ENCODE data around the gene SLC44A5.

Gene SLC44A5

DNA sequence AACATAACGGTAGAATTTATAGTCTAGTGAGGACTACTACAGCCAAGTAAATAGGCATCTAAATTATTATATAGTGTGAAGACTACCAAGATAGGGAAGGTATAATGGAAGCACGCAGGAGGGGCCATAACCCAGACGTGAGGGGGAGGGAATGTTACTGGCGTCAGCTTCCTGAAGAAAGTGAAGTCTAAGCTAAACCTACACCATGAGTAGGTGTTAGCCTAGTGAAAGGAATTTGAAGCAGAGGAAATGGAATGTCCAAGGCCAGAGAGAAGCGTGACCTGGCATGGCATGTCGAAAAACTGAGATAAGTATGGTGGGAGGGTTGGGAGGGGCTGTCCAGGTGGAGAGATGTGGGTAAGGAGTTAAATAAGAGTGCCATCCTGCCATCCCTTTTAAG is 140.5 kb downstream of the SLC44A5 start:
- Histone ChIP-seq H3K79me2 (ENCODE audit: insufficient read depth, low read length) (no peaks in the 10 kb centered on the region), H3K4me3 (ENCODE audit: low read length, poor library complexity, severe bottlenecking) (no peak overlapping the region), H3K36me3 (ENCODE audit: insufficient read depth, low read length) (no peaks in the 10 kb centered on the region), H3K4me1 (ENCODE audit: insufficient read depth, low read length, poor library complexity, severe bottlenecking) (no peaks in the 10 kb centered on the region), H3K4me2 (ENCODE audit: low read depth, low read length, poor library complexity, severe bottlenecking) (no peak overlapping the region), H3F3A (ENCODE audit: low read depth) (no peaks in the 10 kb centered on the region), H3K9me2 (replicated peaks; ENCODE audit: low read depth, low read length) (no peaks in the 10 kb centered on the region), H3K9ac (ENCODE audit: low read depth, low read length, poor library complexity, severe bottlenecking) (no peak overlapping the region), H4K20me1 (ENCODE audit: insufficient read depth, low read length, poor library complexity, severe bottlenecking) (no peaks in the 10 kb centered on the region), H3K9me3 (ENCODE audit: insufficient read depth, low read depth, low read length) (no peaks in the 10 kb centered on the region), H2AFZ (ENCODE audit: low read length) (no peak overlapping the region), H3K27me3 (ENCODE audit: insufficient read depth, low read length, poor library complexity, severe bottlenecking) (no peaks in the 10 kb centered on the region)
- TF ChIP-seq EZH2phosphoT487 (IDR thresholded peaks at IDR 0.05; ENCODE audit: borderline replicate concordance), result no peak
- TF ChIP-seq, protein P1, sequence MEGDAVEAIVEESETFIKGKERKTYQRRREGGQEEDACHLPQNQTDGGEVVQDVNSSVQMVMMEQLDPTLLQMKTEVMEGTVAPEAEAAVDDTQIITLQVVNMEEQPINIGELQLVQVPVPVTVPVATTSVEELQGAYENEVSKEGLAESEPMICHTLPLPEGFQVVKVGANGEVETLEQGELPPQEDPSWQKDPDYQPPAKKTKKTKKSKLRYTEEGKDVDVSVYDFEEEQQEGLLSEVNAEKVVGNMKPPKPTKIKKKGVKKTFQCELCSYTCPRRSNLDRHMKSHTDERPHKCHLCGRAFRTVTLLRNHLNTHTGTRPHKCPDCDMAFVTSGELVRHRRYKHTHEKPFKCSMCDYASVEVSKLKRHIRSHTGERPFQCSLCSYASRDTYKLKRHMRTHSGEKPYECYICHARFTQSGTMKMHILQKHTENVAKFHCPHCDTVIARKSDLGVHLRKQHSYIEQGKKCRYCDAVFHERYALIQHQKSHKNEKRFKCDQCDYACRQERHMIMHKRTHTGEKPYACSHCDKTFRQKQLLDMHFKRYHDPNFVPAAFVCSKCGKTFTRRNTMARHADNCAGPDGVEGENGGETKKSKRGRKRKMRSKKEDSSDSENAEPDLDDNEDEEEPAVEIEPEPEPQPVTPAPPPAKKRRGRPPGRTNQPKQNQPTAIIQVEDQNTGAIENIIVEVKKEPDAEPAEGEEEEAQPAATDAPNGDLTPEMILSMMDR (conservative IDR thresholded peaks at IDR 0.05; ENCODE audit: low read length), result no peak

DNA sequence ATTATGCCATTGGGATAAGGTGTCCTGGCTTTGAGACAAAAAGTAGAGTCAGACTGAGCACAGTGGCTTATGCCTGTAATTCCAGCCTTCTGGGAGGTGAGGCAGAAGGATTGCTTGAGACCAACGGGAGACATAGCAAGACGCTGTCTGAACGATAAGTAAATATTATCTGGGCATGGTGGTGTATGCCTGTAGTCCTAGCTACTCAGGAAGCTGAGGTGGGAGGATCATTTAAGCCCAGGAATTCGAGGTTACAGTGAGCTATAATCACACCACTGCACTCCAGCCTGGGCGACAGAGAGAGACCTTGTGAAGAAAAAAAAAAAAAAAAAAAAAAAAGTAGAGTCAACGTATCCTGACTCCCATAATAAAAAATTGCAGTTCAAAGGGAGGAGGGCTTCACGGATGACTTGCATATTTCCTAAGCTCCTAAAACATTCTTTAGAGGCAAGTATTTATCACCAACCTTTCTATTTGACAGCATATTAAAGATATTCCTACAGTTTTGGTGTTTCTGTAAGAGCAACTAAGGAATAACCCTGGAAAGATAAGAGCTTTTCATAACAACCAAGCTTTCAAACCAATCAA is 141.2 kb downstream of the SLC44A5 start:
- Histone ChIP-seq H3K9ac (ENCODE audit: low read depth, low read length, poor library complexity, severe bottlenecking) (no peak overlapping the region), H3K9me2 (replicated peaks; ENCODE audit: low read depth, low read length) (no peaks in the 10 kb centered on the region), H3K4me1 (ENCODE audit: insufficient read depth, low read length, poor library complexity, severe bottlenecking) (no peaks in the 10 kb centered on the region), H3K27me3 (ENCODE audit: insufficient read depth, low read length, poor library complexity, severe bottlenecking) (no peaks in the 10 kb centered on the region), H3K36me3 (ENCODE audit: insufficient read depth, low read length) (no peaks in the 10 kb centered on the region), H3F3A (ENCODE audit: low read depth) (no peaks in the 10 kb centered on the region), H3K4me2 (ENCODE audit: low read depth, low read length, poor library complexity, severe bottlenecking) (no peak overlapping the region), H2AFZ (ENCODE audit: low read length) (no peak overlapping the region), H3K79me2 (ENCODE audit: insufficient read depth, low read length) (no peaks in the 10 kb centered on the region), H3K4me3 (ENCODE audit: low read length, poor library complexity, severe bottlenecking) (no peak overlapping the region), H4K20me1 (ENCODE audit: insufficient read depth, low read length, poor library complexity, severe bottlenecking) (no peaks in the 10 kb centered on the region), H3K9me3 (ENCODE audit: insufficient read depth, low read depth, low read length) (no peaks in the 10 kb centered on the region)
- no peak for TF ChIP-seq EZH2phosphoT487 (IDR thresholded peaks at IDR 0.05; ENCODE audit: borderline replicate concordance)
- TF ChIP-seq, protein P1 (conservative IDR thresholded peaks at IDR 0.05; ENCODE audit: low read length), result no peak

DNA sequence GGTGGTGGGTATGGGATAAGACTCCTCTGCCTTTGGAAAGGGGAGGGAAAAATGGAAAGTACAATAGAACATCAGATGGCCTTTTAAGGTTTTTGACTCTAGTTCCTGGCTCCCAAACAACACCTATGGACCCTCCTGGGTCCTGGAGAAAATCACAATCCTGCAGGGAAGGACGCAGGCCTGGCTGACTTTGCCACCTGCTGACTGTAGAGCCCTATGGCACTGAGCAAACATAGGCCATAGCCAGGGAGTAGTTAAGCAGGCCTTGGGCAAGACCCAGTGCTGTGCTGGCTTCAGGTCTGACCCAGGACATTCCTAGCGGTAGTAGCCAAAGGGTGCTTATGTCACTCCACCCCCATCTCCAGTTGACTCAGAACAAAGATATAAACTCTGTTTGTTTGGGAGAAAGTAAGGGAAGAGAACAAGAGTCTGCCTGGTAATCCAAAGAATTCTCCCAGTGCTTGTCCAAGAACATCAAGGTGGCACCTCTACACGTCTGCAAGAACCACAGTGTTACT is 149.0 kb downstream of the SLC44A5 start:
- Histone ChIP-seq H3K36me3 (ENCODE audit: insufficient read depth, low read length) (no peaks in the 10 kb centered on the region), H3F3A (ENCODE audit: low read depth) (no peaks in the 10 kb centered on the region), H3K4me1 (ENCODE audit: insufficient read depth, low read length, poor library complexity, severe bottlenecking) (no peaks in the 10 kb centered on the region), H4K20me1 (ENCODE audit: insufficient read depth, low read length, poor library complexity, severe bottlenecking) (no peaks in the 10 kb centered on the region), H2AFZ (ENCODE audit: low read length) (no peak overlapping the region), H3K79me2 (ENCODE audit: insufficient read depth, low read length) (no peaks in the 10 kb centered on the region), H3K27me3 (ENCODE audit: insufficient read depth, low read length, poor library complexity, severe bottlenecking) (no peaks in the 10 kb centered on the region), H3K9ac (ENCODE audit: low read depth, low read length, poor library complexity, severe bottlenecking) (no peak overlapping the region), H3K9me2 (replicated peaks; ENCODE audit: low read depth, low read length) (no peaks in the 10 kb centered on the region), H3K4me3 (ENCODE audit: low read length, poor library complexity, severe bottlenecking) (no peak overlapping the region), H3K9me3 (ENCODE audit: insufficient read depth, low read depth, low read length) (no peaks in the 10 kb centered on the region), H3K4me2 (ENCODE audit: low read depth, low read length, poor library complexity, severe bottlenecking) (no peak overlapping the region)
- no peak for TF ChIP-seq EZH2phosphoT487 (IDR thresholded peaks at IDR 0.05; ENCODE audit: borderline replicate concordance)
- TF ChIP-seq, protein P1 (conservative IDR thresholded peaks at IDR 0.05; ENCODE audit: low read length), result no peak
